Nephron (organoid): ENCODE data around the gene ATP8B4.
A peak's percentile ranks its signal among the peaks of the same experiment; 100 is the strongest.

Experiments used
- H3K27ac Mint-ChIP-seq, 3 experiments: 2 replicates each; pipeline ENCODE4 v1.8.0; 2020; ENCODE audit warnings: mixed read lengths in 3 of 3, mild to moderate bottlenecking in 2 of 3, moderate library complexity in 1 of 3
- H3K27me3 Mint-ChIP-seq: 2 replicates; pipeline ENCODE4 v1.8.0; 2021; ENCODE audit warnings: low read depth, mild to moderate bottlenecking, moderate library complexity, mixed read lengths
- H3K36me3 Mint-ChIP-seq: 2 replicates; pipeline ENCODE4 v1.8.0; 2020; ENCODE audit warnings: low read depth, mixed read lengths
- H3K4me1 Mint-ChIP-seq: 2 replicates; pipeline ENCODE4 v1.8.0; 2020; ENCODE audit warnings: mixed read lengths
- H3K4me3 Mint-ChIP-seq, 3 experiments: 2 replicates each; pipeline ENCODE4 v1.8.0; 2020; ENCODE audit warnings: mild to moderate bottlenecking in 3 of 3, mixed read lengths in 3 of 3, moderate library complexity in 2 of 3
- H3K9me3 Mint-ChIP-seq: 2 replicates; pipeline ENCODE4 v1.8.0; 2020; ENCODE audit warnings: mixed read lengths
- CTCF ChIP-seq, 3 experiments: fragments of 200-600 bp; sonication (generic); IDR thresholded peaks; one replicate each; pipeline ENCODE4 v1.5.0; 2021; ENCODE audit warnings: antibody characterized with exemption in 3 of 3; ENCODE audit not compliant: unreplicated experiment in 3 of 3

ATP8B4 gene

GRCh38 chr15:50057196-50057595 lies 61.8 kb downstream of the ATP8B4 start:
- H3K9me3 Mint-ChIP-seq, result no peaks in the 10 kb centered on the region
- peaks cover 2% of the 10 kb centered on the region for H3K27me3 Mint-ChIP-seq
- H3K4me1 Mint-ChIP-seq, result peaks cover 28% of the 10 kb centered on the region
- no peak overlapping the region for H3K4me3 Mint-ChIP-seq
- TF ChIP-seq CTCF (IDR thresholded peaks at IDR 0.05; ENCODE audit: unreplicated experiment in 3 of 3), result no peak
- H3K36me3 Mint-ChIP-seq, result no peaks in the 10 kb centered on the region
- H3K27ac Mint-ChIP-seq, result peak overlapping the region in 2 of 3 experiments; percentile 46 to 86

- TF ChIP-seq CTCF (IDR thresholded peaks at IDR 0.05; ENCODE audit: unreplicated experiment in 3 of 3), result no peak
- Mint-ChIP-seq H3K36me3 (no peaks in the 10 kb centered on the region), H3K27ac (peak overlapping the region in 2 of 3 experiments; percentile 63 to 86), H3K4me3 (no peak overlapping the region), H3K9me3 (no peaks in the 10 kb centered on the region), H3K27me3 (no peaks in the 10 kb centered on the region), H3K4me1 (peaks cover 39% of the 10 kb centered on the region)
These were observed 63.3 kb downstream of the ATP8B4 start for GRCh38 chr15:50055750-50056157.

GRCh38 chr15:50055332-50055731 lies 63.7 kb downstream of the ATP8B4 start:
- peak overlapping the region in 2 of 3 experiments; percentile 63 to 86 for H3K27ac Mint-ChIP-seq
- no peaks in the 10 kb centered on the region for H3K27me3 Mint-ChIP-seq
- H3K36me3 Mint-ChIP-seq, result no peaks in the 10 kb centered on the region
- no peak overlapping the region for H3K4me3 Mint-ChIP-seq
- H3K4me1 Mint-ChIP-seq, result peaks cover 39% of the 10 kb centered on the region
- no peak for TF ChIP-seq CTCF (IDR thresholded peaks at IDR 0.05; ENCODE audit: unreplicated experiment in 3 of 3)
- H3K9me3 Mint-ChIP-seq, result no peaks in the 10 kb centered on the region

GRCh38 chr15:50053055-50053856 lies 65.8 kb downstream of the ATP8B4 start:
- H3K27me3 Mint-ChIP-seq, result no peaks in the 10 kb centered on the region
- no peaks in the 10 kb centered on the region for H3K36me3 Mint-ChIP-seq
- H3K4me3 Mint-ChIP-seq, result no peak overlapping the region
- peak overlapping the region; percentile 18 to 87 (median 52) for H3K27ac Mint-ChIP-seq
- H3K4me1 Mint-ChIP-seq, result peaks cover 36% of the 10 kb centered on the region
- no peaks in the 10 kb centered on the region for H3K9me3 Mint-ChIP-seq
- TF ChIP-seq CTCF (IDR thresholded peaks at IDR 0.05; ENCODE audit: unreplicated experiment in 3 of 3), result no peak

- Mint-ChIP-seq H3K4me1 (peaks cover 28% of the 10 kb centered on the region), H3K9me3 (peaks cover 2% of the 10 kb centered on the region), H3K4me3 (no peak overlapping the region), H3K27ac (peak overlapping the region; percentile 52 to 87 (median 52)), H3K36me3 (no peaks in the 10 kb centered on the region), H3K27me3 (no peaks in the 10 kb centered on the region)
- TF ChIP-seq CTCF (IDR thresholded peaks at IDR 0.05; ENCODE audit: unreplicated experiment in 3 of 3), result peak; percentile 66 to 69 (median 67)
These were observed 67.1 kb downstream of the ATP8B4 start for GRCh38 chr15:50051811-50052419.
